NCI-H345 treated with DMSO at 0.1 percent for 48 hours (cell line): ENCODE results near the gene BTK.
A peak's percentile ranks its signal among the peaks of the same experiment; 100 is the strongest.

ENCODE experiments used
- DNase-seq: peaks from one replicate; lab custom pipeline; 2025; ENCODE audit not compliant: unreplicated experiment; lab: John Stamatoyannopoulos, UW

Gene BTK

DNA sequence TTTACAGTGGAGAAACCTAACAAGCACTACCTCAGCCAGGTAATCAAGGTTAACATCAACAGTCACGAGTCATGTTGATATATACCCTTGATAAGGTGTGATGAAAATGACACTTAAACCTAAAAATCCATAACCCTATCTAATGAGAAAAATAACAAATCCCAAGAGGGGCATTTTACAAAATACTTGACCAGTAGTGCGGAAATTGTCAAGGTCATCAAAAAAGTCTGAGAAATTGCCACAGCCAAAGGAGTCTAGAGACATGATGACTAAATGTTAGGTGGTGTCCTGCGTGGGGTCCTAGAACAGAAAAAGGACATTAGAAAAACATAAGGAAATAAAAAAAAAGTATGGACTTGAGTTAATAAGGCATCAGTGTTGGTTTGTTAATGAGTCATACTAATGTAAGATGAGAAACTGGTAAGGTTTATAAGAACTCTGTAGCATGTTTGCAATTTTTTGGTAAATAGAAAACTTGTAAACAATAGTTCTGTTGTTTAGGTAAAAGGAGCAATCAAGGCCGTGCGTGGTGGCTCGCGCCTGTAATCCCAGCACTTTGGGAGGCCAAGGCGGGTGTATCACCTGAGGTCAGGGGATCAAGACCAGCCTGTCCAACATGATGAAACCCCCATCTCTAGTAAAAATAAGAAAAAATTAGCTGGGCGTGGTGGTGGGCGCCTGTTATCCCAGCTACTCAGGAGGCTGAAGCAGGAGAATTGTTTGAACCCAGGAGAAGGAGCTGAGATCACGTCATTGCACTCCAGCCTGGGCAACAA, 7.7 kb upstream of the BTK start:
- DNase-seq, result no peak

DNA sequence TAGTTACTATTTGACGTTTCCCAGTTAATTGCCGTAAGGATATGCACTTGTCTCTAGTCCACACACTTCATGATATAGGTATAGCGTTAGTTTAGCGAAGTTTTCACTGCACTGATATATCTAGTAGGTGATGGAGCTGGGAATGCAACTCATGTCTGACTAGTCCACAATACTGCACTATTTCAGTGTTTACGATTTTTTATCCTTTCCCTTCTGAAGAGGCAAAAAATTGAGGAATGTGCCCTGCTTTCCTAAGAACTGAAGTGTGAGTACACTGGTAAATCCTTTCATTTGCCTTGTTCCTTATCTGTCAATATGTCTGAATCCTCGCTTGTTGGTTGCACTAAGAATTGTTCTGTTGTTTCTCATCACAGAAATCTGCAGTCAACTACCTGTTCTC, 5.8 kb upstream of the BTK start:
- no peak for DNase-seq

- peak; percentile 73 for DNase-seq
Observed at GRCh38 chrX:101390664-101391525, 4.9 kb upstream of the BTK start, which contains the start of gene RPL36A. Gene RPL36A, plus strand, starts transcription at chrX:101391011. Its CDS starts 33 bp downstream, at chrX:101391044.

DNA sequence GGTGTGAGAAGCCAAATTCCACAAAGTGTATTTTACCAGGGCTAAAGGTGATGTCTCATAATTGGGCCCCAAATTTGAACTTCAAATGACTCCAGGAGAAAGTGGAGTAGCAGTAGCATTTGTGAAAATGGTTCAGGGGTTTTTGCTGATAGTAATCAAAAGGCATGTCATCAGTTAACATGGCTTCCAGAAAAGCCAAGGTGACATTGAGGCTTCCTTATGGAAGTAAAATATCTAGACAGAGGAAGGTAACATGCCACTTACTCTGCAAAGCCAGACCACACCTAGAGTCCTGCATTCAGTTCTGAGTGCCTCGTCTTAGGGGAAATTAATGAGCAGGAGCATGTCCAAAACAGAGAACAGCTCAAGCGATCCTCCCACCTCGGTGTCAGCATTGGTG, 2.6 kb upstream of the BTK start:
- DNase-seq, result no peak

DNA sequence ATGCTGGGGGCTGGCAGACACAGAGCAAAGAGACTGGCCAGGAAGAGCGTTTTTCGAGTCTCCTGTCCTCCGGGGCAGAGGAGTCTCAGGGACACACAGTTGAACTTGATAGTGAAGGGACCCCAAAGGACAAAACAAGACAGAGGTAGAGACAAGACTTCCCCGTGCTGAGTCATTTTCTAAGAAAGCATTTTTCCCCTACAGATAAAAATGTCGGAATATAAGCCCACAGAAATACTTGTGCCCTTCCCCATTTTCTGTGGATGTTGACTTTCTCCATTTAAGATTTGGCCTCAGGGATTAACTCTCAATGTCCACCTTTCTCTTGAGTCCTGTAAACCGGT, 523 bp upstream of the BTK start:
- DNase-seq, result no peak

DNA sequence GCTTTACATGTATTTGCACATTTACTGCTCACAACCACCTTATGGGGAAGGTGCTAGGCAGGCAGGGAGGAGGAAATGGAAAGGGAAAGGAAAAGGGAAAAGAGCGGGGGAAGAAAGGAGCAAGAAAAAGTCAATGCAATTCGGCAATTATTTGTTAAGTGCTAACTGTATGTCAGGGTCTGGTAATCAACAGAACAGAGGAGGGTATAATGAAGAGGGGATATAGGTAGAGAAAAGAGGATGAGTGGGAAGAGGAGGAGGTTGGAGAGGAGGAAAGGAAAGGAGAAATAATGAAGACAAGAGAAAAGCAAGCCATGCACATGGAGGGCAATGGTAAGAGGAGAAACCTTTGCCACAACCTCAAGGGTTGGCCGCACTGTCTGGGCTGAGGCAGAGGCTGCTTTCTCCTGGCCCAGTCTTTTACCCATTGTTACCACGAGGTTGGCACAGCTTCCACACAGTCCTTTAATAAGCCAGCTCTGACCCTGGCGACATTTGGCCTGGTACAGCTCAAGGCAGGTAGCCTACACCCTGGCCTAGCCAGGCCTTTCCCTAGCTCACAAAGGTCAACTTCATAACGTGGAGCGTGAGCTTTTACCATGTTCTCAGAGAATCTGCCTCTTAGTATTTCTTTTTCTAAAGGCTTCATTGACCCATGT, 836 bp downstream of the BTK start:
- DNase-seq, result no peak

- no peak for DNase-seq
Observed at GRCh38 chrX:101383679-101384205, 2.2 kb downstream of the BTK start.

GRCh38 chrX:101377547-101377946, 8.4 kb downstream of the BTK start:
- DNase-seq, result no peak

DNA sequence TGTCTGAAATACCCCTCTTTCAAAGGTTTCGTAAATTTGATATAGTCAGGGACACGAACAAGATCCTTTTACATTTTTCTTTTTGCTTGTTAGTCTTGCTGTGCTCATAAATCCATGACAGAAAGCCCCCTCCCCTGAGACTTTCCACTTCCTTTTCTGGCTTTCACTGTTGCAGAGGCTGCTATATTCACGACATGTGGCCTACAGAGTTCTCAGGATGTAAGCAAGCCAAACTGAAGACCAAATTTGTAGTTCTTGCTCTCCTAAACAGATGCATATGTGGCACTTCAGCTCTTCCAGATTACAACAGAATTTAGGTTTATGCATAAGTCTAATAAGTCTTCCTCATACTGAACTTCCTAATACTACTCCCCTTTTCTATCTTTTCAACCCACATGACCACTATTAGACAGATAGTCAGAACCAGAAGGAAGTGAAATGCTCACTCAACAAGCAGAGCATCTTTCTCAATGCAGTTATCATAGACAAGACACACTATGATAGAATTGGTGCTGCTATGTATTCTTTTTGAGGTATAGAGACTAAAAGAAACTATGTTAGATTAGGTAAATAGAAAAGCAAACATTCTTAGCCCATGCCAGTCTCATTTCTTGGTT, 15.0 kb downstream of the BTK start:
- no peak for DNase-seq

GRCh38 chrX:101369687-101370086, 16.3 kb downstream of the BTK start:
- no peak for DNase-seq

GRCh38 chrX:101368800-101369199, 17.2 kb downstream of the BTK start:
- DNase-seq, result no peak

GRCh38 chrX:101365301-101365795, 20.6 kb downstream of the BTK start:
- no peak for DNase-seq

GRCh38 chrX:101362757-101363156, 23.2 kb downstream of the BTK start:
- DNase-seq, result no peak

- no peak for DNase-seq
Observed at GRCh38 chrX:101362116-101362515, 23.9 kb downstream of the BTK start.

- no peak for DNase-seq
Observed at GRCh38 chrX:101360390-101360789, 25.6 kb downstream of the BTK start.

- DNase-seq, result no peak
Observed at GRCh38 chrX:101359966-101360365, 26.0 kb downstream of the BTK start.

DNA sequence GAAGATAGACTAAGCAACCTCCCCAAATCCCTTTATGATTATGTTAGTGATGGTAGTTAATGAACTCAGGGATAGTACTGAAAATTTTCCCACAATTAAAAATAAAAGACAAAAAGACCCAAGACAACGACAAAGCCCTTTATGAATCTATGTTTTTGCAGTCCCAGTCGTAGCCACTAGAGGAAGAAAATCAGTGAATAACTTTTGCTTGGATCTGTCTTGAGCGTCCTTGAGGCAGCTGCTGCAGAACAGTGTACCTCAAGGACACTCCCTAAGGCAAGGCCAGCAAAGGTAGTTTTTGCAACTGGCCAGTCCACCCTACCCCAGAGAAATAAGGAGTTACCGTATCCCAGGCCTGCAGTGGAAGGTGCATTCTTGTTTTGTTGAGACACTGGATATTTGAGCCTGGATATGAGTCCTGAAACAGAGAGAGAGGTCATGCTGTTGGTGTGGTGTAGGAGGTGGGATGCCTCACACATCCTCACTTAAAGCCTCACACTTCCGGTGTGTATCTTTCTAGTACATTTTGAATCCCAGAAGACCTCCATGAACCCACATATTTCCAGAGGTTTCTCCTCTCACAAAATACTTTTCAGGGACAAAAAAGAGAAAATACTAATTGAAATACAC, 28.7 kb downstream of the BTK start:
- DNase-seq, result no peak

DNA sequence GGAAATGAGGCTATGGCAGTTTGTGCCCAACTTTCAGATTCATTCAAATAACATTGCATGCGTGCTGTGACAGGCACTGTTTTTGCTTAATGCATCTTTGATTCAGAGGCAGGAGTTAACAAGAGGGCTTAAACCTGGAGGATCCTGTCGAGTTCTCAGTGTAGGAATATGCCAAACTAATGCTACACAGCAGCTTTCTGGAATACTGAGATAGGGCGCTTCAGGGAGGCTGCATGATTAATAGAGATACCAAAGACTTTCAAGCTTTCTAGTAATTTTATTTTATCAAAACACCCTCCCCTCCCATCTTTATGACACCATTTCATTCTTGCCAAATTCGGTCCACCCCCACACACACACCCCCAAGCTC, 36.8 kb downstream of the BTK start:
- no peak for DNase-seq

DNA sequence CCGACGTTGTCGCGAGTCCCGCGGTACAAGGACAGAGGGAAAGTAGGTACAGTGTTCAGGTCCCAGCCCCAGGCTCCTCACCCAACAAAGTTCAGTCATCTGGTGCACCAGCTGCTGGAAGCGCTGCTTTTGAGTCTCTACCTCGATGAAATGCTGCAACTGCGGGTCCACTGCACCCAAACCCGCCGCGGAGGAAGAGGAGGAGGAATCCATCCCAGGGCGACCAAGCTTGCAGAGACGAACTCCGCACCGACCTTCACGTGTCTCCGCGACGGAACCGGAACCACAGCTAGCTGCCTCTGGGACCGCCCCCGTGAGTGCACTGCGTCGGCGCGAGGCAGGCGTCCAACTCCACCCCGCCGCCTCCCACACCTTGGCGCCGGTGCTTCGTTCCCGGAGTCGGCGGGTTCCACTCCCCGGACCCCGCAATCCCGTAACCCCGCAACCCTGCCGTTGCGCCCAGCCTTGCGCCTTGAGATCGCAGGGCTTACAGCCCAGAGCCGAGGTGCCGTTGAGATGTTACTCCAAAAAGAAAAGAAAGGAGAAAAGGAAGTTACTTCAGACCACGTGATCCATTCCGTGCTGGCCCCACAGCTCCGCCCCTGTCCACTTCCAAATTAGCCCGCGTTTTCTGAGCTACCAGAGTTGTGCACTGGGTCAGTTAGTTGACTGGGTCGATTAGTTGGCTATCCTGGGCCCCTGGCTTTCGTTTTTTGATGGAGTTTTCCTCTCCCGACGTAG, 37.4 kb downstream of the BTK start, which contains the start of gene TIMM8A:
TSS of gene TIMM8A (minus strand) at position 291 of the 741 bp plus-strand sequence. CDS start at position 213, 78 bp downstream.
- DNase-seq, result peak; percentile 34
